ENCODE data around the gene C4orf46.

C4orf46 gene

GRCh38 chr4:158667651-158668198 lies 4.0 kb downstream of the C4orf46 start:
- TF ChIP-seq FOXP2 (optimal IDR thresholded peaks at IDR 0.05; ENCODE audit: borderline replicate concordance, extremely low read depth, extremely low read length, insufficient read depth): no peak
- no peak for TF ChIP-seq TAF1 (IDR thresholded peaks at IDR 0.05; ENCODE audit: borderline replicate concordance, insufficient read depth, low read length)
- TF ChIP-seq SIN3A (IDR thresholded peaks at IDR 0.05; ENCODE audit: borderline replicate concordance, insufficient read depth, low read length): no peak
- TF ChIP-seq POLR2AphosphoS5 (IDR thresholded peaks at IDR 0.05; ENCODE audit: low read depth, low read length): no peak
- TF ChIP-seq REST (IDR thresholded peaks at IDR 0.05; ENCODE audit: insufficient read depth in 1 of 2, low read depth in 2 of 2, low read length in 2 of 2): no peak

- TF ChIP-seq REST (IDR thresholded peaks at IDR 0.05; ENCODE audit: insufficient read depth in 1 of 2, low read depth in 2 of 2, low read length in 2 of 2): no peak
- no peak for TF ChIP-seq TAF1 (IDR thresholded peaks at IDR 0.05; ENCODE audit: borderline replicate concordance, insufficient read depth, low read length)
- no peak for TF ChIP-seq POLR2AphosphoS5 (IDR thresholded peaks at IDR 0.05; ENCODE audit: low read depth, low read length)
- no peak for TF ChIP-seq FOXP2 (optimal IDR thresholded peaks at IDR 0.05; ENCODE audit: borderline replicate concordance, extremely low read depth, extremely low read length, insufficient read depth)
- TF ChIP-seq SIN3A (IDR thresholded peaks at IDR 0.05; ENCODE audit: borderline replicate concordance, insufficient read depth, low read length): no peak
Measured at GRCh38 chr4:158666892-158667291, 4.8 kb downstream of the C4orf46 start.

GRCh38 chr4:158664806-158665205 lies 6.9 kb downstream of the C4orf46 start:
- TF ChIP-seq REST (IDR thresholded peaks at IDR 0.05; ENCODE audit: insufficient read depth in 1 of 2, low read depth in 2 of 2, low read length in 2 of 2) (no peak), POLR2AphosphoS5 (IDR thresholded peaks at IDR 0.05; ENCODE audit: low read depth, low read length) (no peak), SIN3A (IDR thresholded peaks at IDR 0.05; ENCODE audit: borderline replicate concordance, insufficient read depth, low read length) (no peak), FOXP2 (optimal IDR thresholded peaks at IDR 0.05; ENCODE audit: borderline replicate concordance, extremely low read depth, extremely low read length, insufficient read depth) (no peak), TAF1 (IDR thresholded peaks at IDR 0.05; ENCODE audit: borderline replicate concordance, insufficient read depth, low read length) (no peak)

DNA sequence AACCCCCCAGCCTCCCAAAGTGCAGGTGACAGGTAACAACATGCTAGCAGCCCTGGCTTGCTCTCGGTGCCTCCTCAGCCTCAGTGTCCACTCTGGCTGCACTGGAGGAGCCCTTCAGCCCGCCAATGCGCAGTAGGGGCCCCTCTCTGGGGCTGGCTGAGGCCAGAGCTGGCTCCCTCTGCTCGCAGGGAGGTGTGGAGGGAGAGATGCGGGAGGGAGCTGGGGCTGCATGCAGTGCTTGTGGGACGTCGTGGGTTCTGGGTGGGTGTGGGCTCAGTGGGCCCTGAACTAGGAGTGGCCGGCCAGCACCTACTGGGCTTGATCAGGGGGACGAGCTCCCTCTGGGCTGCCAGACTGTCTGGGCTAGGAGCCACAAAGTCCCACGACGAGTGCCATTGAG lies 14.4 kb downstream of the C4orf46 start:
- no peak for TF ChIP-seq FOXP2 (optimal IDR thresholded peaks at IDR 0.05; ENCODE audit: borderline replicate concordance, extremely low read depth, extremely low read length, insufficient read depth)
- TF ChIP-seq SIN3A (IDR thresholded peaks at IDR 0.05; ENCODE audit: borderline replicate concordance, insufficient read depth, low read length): no peak
- no peak for TF ChIP-seq REST (IDR thresholded peaks at IDR 0.05; ENCODE audit: insufficient read depth in 1 of 2, low read depth in 2 of 2, low read length in 2 of 2)
- no peak for TF ChIP-seq TAF1 (IDR thresholded peaks at IDR 0.05; ENCODE audit: borderline replicate concordance, insufficient read depth, low read length)
- TF ChIP-seq POLR2AphosphoS5 (IDR thresholded peaks at IDR 0.05; ENCODE audit: low read depth, low read length): no peak

GRCh38 chr4:158656439-158656838 lies 15.2 kb downstream of the C4orf46 start:
- TF ChIP-seq FOXP2 (optimal IDR thresholded peaks at IDR 0.05; ENCODE audit: borderline replicate concordance, extremely low read depth, extremely low read length, insufficient read depth): no peak
- no peak for TF ChIP-seq REST (IDR thresholded peaks at IDR 0.05; ENCODE audit: insufficient read depth in 1 of 2, low read depth in 2 of 2, low read length in 2 of 2)
- TF ChIP-seq POLR2AphosphoS5 (IDR thresholded peaks at IDR 0.05; ENCODE audit: low read depth, low read length): no peak
- TF ChIP-seq TAF1 (IDR thresholded peaks at IDR 0.05; ENCODE audit: borderline replicate concordance, insufficient read depth, low read length): no peak
- TF ChIP-seq SIN3A (IDR thresholded peaks at IDR 0.05; ENCODE audit: borderline replicate concordance, insufficient read depth, low read length): no peak

Data from PFSK-1 (cell line).